ENCODE data around the gene ADAMTS12.

Gene ADAMTS12

GRCh38 chr5:33905381-33905780 lies 13.6 kb upstream of the ADAMTS12 start:
- Histone ChIP-seq H3K18ac (ENCODE audit: low read length) (no peak overlapping the region), H2BK15ac (ENCODE audit: low read length) (no peak overlapping the region), H3K9me3 (replicated peaks in 1 of 2; ENCODE audit: control insufficient read depth in 2 of 2, insufficient read depth in 1 of 2, low read depth in 1 of 2, low read length in 2 of 2) (peaks cover 2 to 18% of the 10 kb centered on the region in 2 donors), H3K4me2 (ENCODE audit: insufficient read depth, low read length, poor library complexity, severe bottlenecking) (no peak overlapping the region), H3K9ac (ENCODE audit: low read depth, low read length, poor library complexity) (no peak overlapping the region), H2AK5ac (ENCODE audit: low read depth, low read length) (no peak overlapping the region), H4K91ac (ENCODE audit: low read depth, low read length, poor library complexity) (no peak overlapping the region), H3K4me3 (ENCODE audit: low read length in 2 of 2) (no peak overlapping the region), H2BK120ac (ENCODE audit: low read depth, low read length) (no peak overlapping the region), H2AFZ (ENCODE audit: low read length) (no peak overlapping the region), H4K8ac (ENCODE audit: low read depth, low read length) (no peak overlapping the region), H2BK12ac (ENCODE audit: low read length) (no peak overlapping the region), H3K79me1 (ENCODE audit: low read depth, low read length) (no peaks in the 10 kb centered on the region), H3K4ac (ENCODE audit: low read length) (no peak overlapping the region), H3K27ac (replicated peaks; ENCODE audit: low read length) (no peak overlapping the region), H3K4me1 (ENCODE audit: control insufficient read depth in 2 of 2, insufficient read depth in 1 of 2, low read depth in 1 of 2, low read length in 2 of 2) (no peaks in the 10 kb centered on the region), H3K23ac (ENCODE audit: low read depth, low read length, poor library complexity) (no peak overlapping the region), H3K36me3 (replicated peaks in 1 of 2; ENCODE audit: control insufficient read depth in 2 of 2, insufficient read depth in 2 of 2, low read length in 2 of 2) (no peaks in the 10 kb centered on the region), H3K27me3 (ENCODE audit: control insufficient read depth in 3 of 3, insufficient read depth in 3 of 3, low read depth in 1 of 3, low read length in 3 of 3) (peaks cover 0 to 3% (median 0%) of the 10 kb centered on the region in 3 experiments), H2BK5ac (ENCODE audit: low read length) (no peak overlapping the region), H3K14ac (ENCODE audit: low read length) (no peak overlapping the region)
- no CpG with 5 or more reads among the region's 1 CpG for WGBS, 2 donors (ENCODE audit: extremely low coverage in 2 of 2, insufficient read length in 2 of 2, insufficient replicate concordance in 1 of 2)
- no peak for DNase-seq (ENCODE audit: low spot score)

- no peaks in the 10 kb centered on the region for H3K4me1 ChIP-seq (ENCODE audit: control insufficient read depth in 2 of 2, insufficient read depth in 1 of 2, low read depth in 1 of 2, low read length in 2 of 2)
- no peak overlapping the region for H4K8ac ChIP-seq (ENCODE audit: low read depth, low read length)
- WGBS, 2 donors (ENCODE audit: extremely low coverage in 2 of 2, insufficient read length in 2 of 2, insufficient replicate concordance in 1 of 2): no CpG with 5 or more reads among the region's 2 CpGs
These were observed 11.3 kb upstream of the ADAMTS12 start for GRCh38 chr5:33903118-33903517.

GRCh38 chr5:33901156-33901555 lies 9.4 kb upstream of the ADAMTS12 start:
- H3K18ac ChIP-seq (ENCODE audit: low read length): no peak overlapping the region
- no peaks in the 10 kb centered on the region for H3K36me3 ChIP-seq (replicated peaks in 1 of 2; ENCODE audit: control insufficient read depth in 2 of 2, insufficient read depth in 2 of 2, low read length in 2 of 2)
- no peak overlapping the region for H3K27ac ChIP-seq (replicated peaks; ENCODE audit: low read length)
- no peak overlapping the region for H2AK5ac ChIP-seq (ENCODE audit: low read depth, low read length)
- H3K79me1 ChIP-seq (ENCODE audit: low read depth, low read length): no peaks in the 10 kb centered on the region
- H3K4ac ChIP-seq (ENCODE audit: low read length): no peak overlapping the region
- no peak overlapping the region for H2BK120ac ChIP-seq (ENCODE audit: low read depth, low read length)
- H3K14ac ChIP-seq (ENCODE audit: low read length): no peak overlapping the region
- no peak overlapping the region for H4K91ac ChIP-seq (ENCODE audit: low read depth, low read length, poor library complexity)
- no peak for DNase-seq (ENCODE audit: low spot score)
- no peak overlapping the region for H2BK15ac ChIP-seq (ENCODE audit: low read length)
- no CpG with 5 or more reads among the region's 1 CpG for WGBS, 2 donors (ENCODE audit: extremely low coverage in 2 of 2, insufficient read length in 2 of 2, insufficient replicate concordance in 1 of 2)
- H3K4me1 ChIP-seq (ENCODE audit: control insufficient read depth in 2 of 2, insufficient read depth in 1 of 2, low read depth in 1 of 2, low read length in 2 of 2): no peaks in the 10 kb centered on the region
- peaks cover 0 to 11% of the 10 kb centered on the region in 2 donors for H3K9me3 ChIP-seq (replicated peaks in 1 of 2; ENCODE audit: control insufficient read depth in 2 of 2, insufficient read depth in 1 of 2, low read depth in 1 of 2, low read length in 2 of 2)
- no peak overlapping the region for H3K23ac ChIP-seq (ENCODE audit: low read depth, low read length, poor library complexity)
- H2BK5ac ChIP-seq (ENCODE audit: low read length): no peak overlapping the region
- no peak overlapping the region for H3K4me3 ChIP-seq (ENCODE audit: low read length in 2 of 2)
- H3K27me3 ChIP-seq (ENCODE audit: control insufficient read depth in 3 of 3, insufficient read depth in 3 of 3, low read depth in 1 of 3, low read length in 3 of 3): peaks cover 0 to 3% (median 0%) of the 10 kb centered on the region in 3 experiments
- no peak overlapping the region for H3K9ac ChIP-seq (ENCODE audit: low read depth, low read length, poor library complexity)
- no peak overlapping the region for H2AFZ ChIP-seq (ENCODE audit: low read length)
- H4K8ac ChIP-seq (ENCODE audit: low read depth, low read length): no peak overlapping the region
- H2BK12ac ChIP-seq (ENCODE audit: low read length): no peak overlapping the region
- no peak overlapping the region for H3K4me2 ChIP-seq (ENCODE audit: insufficient read depth, low read length, poor library complexity, severe bottlenecking)

More at GRCh38 chr5:33903118-33903517, 11.3 kb upstream of the ADAMTS12 start:
- Histone ChIP-seq H3K14ac (ENCODE audit: low read length) (no peak overlapping the region), H3K27me3 (ENCODE audit: control insufficient read depth in 3 of 3, insufficient read depth in 3 of 3, low read depth in 1 of 3, low read length in 3 of 3) (peaks cover 0 to 3% (median 0%) of the 10 kb centered on the region in 3 experiments), H3K27ac (replicated peaks; ENCODE audit: low read length) (no peak overlapping the region), H3K18ac (ENCODE audit: low read length) (no peak overlapping the region), H3K9ac (ENCODE audit: low read depth, low read length, poor library complexity) (no peak overlapping the region), H3K79me1 (ENCODE audit: low read depth, low read length) (no peaks in the 10 kb centered on the region), H3K4me3 (ENCODE audit: low read length in 2 of 2) (no peak overlapping the region), H3K9me3 (replicated peaks in 1 of 2; ENCODE audit: control insufficient read depth in 2 of 2, insufficient read depth in 1 of 2, low read depth in 1 of 2, low read length in 2 of 2) (peaks cover 0 to 18% of the 10 kb centered on the region in 2 donors), H2BK15ac (ENCODE audit: low read length) (no peak overlapping the region), H2AFZ (ENCODE audit: low read length) (no peak overlapping the region), H3K36me3 (replicated peaks in 1 of 2; ENCODE audit: control insufficient read depth in 2 of 2, insufficient read depth in 2 of 2, low read length in 2 of 2) (no peaks in the 10 kb centered on the region), H2AK5ac (ENCODE audit: low read depth, low read length) (no peak overlapping the region), H2BK120ac (ENCODE audit: low read depth, low read length) (no peak overlapping the region), H3K4me2 (ENCODE audit: insufficient read depth, low read length, poor library complexity, severe bottlenecking) (no peak overlapping the region), H2BK5ac (ENCODE audit: low read length) (no peak overlapping the region), H3K23ac (ENCODE audit: low read depth, low read length, poor library complexity) (no peak overlapping the region), H4K91ac (ENCODE audit: low read depth, low read length, poor library complexity) (no peak overlapping the region), H2BK12ac (ENCODE audit: low read length) (no peak overlapping the region), H3K4ac (ENCODE audit: low read length) (no peak overlapping the region)
- DNase-seq (ENCODE audit: low spot score): no peak

GRCh38 chr5:33894566-33894965 lies 2.8 kb upstream of the ADAMTS12 start:
- Histone ChIP-seq H3K4me3 (ENCODE audit: low read length in 2 of 2) (no peak overlapping the region), H4K8ac (ENCODE audit: low read depth, low read length) (no peak overlapping the region), H3K27ac (replicated peaks; ENCODE audit: low read length) (no peak overlapping the region), H3K4me1 (ENCODE audit: control insufficient read depth in 2 of 2, insufficient read depth in 1 of 2, low read depth in 1 of 2, low read length in 2 of 2) (peaks cover 7 to 9% of the 10 kb centered on the region in 2 donors), H3K14ac (ENCODE audit: low read length) (no peak overlapping the region), H2BK12ac (ENCODE audit: low read length) (no peak overlapping the region), H3K18ac (ENCODE audit: low read length) (no peak overlapping the region), H3K4me2 (ENCODE audit: insufficient read depth, low read length, poor library complexity, severe bottlenecking) (no peak overlapping the region), H4K91ac (ENCODE audit: low read depth, low read length, poor library complexity) (no peak overlapping the region), H3K23ac (ENCODE audit: low read depth, low read length, poor library complexity) (no peak overlapping the region), H3K27me3 (ENCODE audit: control insufficient read depth in 3 of 3, insufficient read depth in 3 of 3, low read depth in 1 of 3, low read length in 3 of 3) (no peaks in the 10 kb centered on the region), H2BK15ac (ENCODE audit: low read length) (no peak overlapping the region), H2AK5ac (ENCODE audit: low read depth, low read length) (no peak overlapping the region), H3K9ac (ENCODE audit: low read depth, low read length, poor library complexity) (no peak overlapping the region), H3K79me1 (ENCODE audit: low read depth, low read length) (no peaks in the 10 kb centered on the region), H3K9me3 (replicated peaks in 1 of 2; ENCODE audit: control insufficient read depth in 2 of 2, insufficient read depth in 1 of 2, low read depth in 1 of 2, low read length in 2 of 2) (peaks cover 0 to 5% of the 10 kb centered on the region in 2 donors), H2BK120ac (ENCODE audit: low read depth, low read length) (no peak overlapping the region), H2BK5ac (ENCODE audit: low read length) (no peak overlapping the region), H3K36me3 (replicated peaks in 1 of 2; ENCODE audit: control insufficient read depth in 2 of 2, insufficient read depth in 2 of 2, low read length in 2 of 2) (no peaks in the 10 kb centered on the region), H2AFZ (ENCODE audit: low read length) (no peak overlapping the region), H3K4ac (ENCODE audit: low read length) (no peak overlapping the region)
- no CpG with 5 or more reads among the region's 1 CpG for WGBS, 2 donors (ENCODE audit: extremely low coverage in 2 of 2, insufficient read length in 2 of 2, insufficient replicate concordance in 1 of 2)
- DNase-seq (ENCODE audit: low spot score): no peak
